Activated T-cell treated with anti-CD3 and anti-CD28 coated beads for 1 hour (primary cell): ENCODE measurements around the gene NCAM2.
"Not testable (repeated sequence)": the region's sequence is repeated elsewhere in the genome, so short reads cannot be mapped to it uniquely, and the experiment has no call there.

Source experiments
- DNase-seq: peaks from one replicate; pipeline ENCODE4 v3.0.0-alpha.2; 2020; ENCODE audit warnings: low read depth

Gene NCAM2

DNA sequence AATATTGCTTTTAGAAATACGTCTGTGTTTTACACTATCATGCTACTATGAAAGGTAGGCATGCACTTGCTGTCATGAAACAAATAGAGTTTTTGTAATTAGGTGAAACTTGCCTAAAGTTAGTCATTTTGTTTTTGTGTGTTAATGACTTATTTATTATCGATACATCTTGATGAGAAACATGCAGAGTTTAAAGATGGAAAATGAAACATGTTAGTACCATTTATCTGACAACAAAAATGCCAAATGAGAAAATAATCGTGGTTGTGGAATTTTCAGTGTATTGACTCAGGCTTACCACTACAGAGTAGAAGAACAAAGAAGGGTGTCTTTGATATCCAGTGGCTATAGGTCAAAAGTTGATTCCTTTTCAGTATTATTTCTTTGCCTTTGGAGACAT, 105.5 kb downstream of the NCAM2 start:
- no peak for DNase-seq

DNA sequence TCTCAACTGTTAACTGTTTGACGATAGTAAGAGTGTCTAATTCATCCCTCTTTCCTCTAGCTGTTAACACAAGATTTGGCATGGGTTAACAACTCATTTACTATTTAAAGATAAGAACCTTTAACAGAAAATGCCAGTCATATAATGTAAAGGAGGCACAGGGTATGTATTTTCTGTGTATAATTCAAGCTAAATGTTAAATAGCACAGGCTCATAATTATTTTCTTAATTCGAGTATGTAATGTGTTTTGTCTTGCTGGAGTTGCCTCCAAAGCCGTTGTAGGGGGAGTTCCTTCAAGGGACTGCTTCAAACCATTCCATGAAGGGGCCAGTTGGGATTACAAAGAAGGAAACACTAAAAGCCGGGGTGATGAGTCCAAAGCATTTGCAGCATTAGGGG, 111.5 kb downstream of the NCAM2 start:
- DNase-seq = no peak

DNA sequence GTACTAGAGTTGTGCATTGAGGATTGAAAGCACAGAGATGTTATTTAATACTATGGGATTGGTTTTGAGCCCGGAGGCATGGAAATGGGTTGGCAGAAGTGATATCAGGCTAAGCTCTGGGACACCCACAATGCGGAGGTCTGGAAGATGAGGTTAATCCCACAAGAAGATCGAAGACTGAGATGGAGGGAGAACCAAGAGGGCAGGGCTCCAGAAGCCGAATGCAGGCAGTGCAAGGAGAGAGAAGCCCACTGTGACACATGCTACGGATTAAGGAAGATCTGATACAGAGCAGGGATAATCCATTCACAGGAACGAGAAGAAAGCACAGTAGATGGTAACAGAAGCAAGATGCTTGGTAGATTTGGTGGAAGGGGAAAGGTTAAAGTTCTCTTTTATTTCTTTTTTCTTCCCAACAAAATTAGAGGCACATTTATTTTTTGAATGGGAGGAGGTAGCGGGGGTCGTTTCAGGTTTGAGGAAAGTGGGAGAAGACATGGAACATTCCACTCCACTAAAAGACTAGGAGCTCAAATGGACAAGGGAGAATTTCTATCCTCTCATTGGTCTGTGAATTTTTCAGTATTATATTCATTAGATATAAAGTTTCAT, 113.2 kb downstream of the NCAM2 start:
- DNase-seq = no peak

DNA sequence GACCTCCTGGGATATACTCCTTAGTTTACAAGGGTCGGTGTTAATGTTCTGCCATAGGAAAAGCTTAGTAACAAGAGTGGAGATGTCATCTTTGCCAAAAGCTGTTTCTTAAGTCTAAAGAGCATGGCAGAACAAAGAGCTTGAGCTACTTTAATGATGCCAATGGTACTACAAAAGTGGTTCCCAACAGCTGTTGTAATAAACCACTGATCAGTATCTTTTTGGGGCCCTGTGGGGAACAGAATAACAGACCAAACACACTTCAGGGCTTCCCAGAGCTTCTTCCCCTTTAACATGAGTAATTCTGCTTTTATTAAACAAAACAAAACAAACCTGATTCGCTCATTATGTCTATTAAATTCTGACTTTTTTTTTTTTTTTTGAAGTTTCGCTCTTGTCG, 116.3 kb downstream of the NCAM2 start:
- DNase-seq = no peak

DNA sequence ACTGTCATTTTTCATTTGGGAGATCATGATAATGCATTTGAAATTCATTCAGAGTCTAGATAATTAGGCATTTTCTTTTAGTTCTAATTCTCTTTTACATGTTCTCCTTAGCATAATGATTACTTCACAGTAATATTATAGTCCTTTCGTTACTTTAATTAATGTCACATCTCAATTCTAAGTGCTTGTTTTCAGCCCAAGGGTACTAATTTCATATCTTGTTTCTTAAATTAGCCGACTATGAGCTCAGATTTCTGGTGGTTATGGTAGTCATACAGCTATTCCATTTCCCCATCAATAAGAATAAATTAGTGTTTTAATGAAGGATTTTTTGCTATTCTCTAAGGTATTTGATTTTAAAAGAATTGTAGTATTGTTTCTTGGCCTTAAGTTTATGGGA, 120.9 kb downstream of the NCAM2 start:
- DNase-seq = no peak

DNA sequence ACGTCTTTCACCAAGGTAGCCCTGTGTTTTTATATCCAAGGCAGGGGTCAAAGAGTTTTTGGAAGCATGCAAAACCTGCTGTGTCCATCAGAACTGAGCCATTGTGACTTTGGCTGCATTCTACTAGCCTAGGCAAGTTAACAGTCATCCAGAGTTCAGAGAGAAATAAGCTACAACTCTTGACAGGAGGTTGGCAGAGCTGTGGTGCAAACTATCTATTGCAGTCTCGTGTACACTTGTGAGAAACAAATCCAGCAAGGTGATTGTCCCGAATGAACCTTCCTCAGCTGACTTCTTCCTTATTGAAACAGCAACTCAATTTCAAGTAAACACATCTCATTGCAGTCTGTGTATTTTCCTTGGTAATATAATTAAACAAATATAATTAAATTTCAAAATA, 124.5 kb downstream of the NCAM2 start:
- no peak for DNase-seq

DNA sequence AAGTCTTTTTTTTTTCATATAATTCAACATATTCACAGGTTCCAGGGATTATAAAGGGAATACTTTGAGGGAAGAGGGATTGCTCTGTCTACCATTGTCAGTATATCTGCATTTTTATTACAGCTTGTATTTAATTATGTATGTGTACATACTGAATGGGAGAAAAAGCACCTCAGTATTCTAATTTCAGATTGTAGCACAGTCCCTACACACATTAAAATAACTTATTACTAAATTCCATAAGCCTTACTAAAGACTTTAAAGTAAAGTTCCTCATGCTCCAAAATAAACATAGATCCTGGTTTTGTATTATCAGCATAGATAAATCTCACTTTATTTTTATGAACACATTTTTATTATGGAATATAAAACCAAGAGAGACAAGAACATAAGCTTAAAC, 134.2 kb downstream of the NCAM2 start:
- no peak for DNase-seq

DNA sequence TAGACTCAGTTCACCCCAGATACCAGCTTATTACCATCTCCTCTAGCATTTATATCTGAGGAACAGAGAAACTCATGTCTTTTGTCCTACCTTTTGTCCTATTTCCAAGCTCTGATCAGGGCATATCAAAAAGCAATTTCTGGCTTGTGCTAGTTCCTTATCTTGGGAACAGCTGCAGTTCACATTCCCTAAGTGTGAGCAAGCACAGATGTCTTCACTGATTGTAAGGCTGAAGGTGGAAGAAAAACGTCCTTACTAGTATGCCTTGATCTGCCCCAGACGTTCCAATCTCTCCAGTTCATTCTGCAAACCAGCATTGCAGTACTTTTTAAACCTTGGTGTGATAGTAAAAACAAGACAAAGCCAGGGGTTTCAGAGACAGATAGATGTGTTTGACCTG, 139.8 kb downstream of the NCAM2 start:
- no peak for DNase-seq

DNA sequence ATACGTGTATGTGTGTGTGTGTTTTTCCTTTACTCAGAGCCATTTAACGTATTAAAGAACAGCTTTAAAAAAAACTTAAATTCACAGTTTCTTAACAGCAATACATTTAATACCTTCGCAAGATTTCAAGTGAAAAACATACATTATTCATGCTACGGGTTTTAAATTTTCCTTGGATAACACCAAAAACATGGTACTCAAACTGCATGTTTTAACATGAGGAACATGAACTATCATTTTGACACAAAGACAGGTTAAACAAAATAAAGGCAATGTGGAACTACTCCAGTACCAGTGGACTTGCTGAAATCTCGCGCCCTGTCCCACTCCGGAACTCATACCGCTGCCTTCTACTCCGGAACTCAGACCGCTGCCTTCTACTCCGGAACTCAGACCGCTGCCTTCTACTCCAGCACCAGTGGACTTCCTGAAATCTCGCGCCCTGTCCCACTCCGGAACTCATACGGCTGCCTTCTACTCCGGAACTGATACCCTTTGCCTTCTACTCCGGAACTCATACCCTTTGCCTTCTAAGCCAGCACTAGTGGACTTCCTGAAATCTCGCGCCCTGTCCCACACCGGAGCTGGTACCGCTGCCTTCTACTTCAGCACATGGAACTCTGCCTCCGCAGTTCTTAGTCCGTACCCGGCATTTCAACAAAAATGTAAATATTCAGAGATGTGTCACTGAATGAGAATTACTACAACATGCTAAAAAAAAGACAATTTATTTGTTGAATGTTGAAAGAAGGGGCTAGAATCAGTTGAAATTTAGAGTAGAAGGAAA, 148.6 kb downstream of the NCAM2 start:
- DNase-seq = no peak

DNA sequence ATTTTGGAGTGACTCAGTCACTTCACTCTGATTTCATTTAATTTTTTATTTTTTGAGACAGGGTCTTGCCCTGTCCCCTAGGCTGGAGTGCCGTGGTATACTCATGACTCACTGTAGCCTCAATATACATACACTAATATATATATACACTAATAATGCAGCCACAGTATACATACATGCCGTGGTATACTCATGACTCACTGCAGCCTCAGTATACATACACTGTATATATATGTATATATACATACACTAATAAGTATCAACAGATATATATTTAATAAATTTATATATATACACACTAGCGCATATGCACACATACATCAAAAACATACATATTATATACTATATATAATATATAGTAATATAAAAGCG, 149.2 kb downstream of the NCAM2 start:
- DNase-seq = no peak

DNA sequence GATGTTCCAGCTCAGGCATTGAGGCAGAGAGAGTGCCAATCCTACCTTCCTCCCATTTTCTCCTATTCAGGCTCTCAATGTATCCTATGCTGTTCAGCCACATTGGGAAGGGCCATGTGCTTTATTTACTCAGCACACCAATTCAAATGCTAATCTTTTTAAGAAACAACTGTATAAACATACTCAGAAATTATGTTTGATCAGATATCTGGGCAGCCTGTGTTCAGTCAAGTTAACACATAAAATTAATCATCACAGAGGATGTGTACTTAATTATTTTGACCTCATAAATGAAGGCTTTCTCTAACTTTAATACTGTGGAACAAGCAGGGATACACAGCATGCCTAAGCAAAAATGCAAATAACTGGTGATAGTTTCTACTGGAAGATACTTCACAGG, 149.8 kb downstream of the NCAM2 start:
- DNase-seq = no peak

DNA sequence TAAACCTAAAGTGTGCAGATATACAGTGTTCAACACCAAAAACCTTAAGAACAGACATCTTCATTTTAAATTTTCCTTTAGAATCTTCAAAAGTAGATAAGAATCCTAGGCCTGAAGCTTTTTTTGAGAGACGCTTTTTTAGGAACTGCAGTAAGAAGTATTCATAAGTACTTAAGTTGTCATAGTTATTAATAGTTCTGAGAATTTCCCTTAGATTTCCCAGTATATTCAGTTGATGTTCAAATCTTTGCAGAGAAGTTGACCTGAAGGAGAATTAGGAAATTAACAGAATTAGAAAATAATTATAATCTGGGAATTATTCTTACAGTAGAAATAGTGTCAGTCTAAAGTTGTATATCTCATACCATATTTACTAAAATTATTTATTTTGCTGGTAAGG, 150.3 kb downstream of the NCAM2 start:
- DNase-seq = no peak

DNA sequence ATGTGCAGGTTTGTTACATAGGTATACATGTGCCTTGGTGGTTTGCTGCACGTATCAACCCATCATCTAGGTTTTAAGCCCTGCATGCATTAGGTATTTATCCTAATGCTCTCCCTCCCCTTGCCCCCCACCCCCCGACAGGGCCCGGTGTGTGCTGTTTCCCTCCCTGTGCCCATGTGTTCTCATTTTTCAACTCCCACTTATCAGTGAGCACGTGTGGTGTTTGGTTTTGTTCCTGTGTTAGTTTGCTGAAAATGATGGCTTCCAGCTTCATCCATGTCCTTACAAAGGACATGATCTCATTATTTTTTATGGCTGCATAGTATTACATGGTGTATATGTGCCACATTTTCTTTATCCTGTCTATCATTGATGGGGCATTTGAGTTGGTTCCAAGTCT, 151.2 kb downstream of the NCAM2 start:
- not testable (repeated sequence) for DNase-seq

DNA sequence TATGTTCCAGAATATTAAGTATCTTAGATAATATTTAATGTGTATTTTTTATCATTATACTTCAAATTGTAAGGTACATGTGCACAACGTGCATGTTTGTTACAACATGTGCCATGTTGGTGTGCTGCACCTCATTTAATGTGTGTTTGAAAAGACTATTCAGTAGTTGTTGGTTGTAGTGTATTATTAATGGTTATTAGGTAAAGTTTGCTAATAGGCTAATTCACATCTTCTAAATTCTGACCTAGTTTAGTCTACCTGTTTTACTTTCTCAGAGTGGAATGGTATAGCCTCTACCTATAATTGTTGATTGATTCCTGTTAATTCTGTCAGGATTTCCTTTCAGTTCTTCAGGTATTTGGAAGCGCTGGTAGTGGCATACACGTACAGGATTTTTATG, 153.0 kb downstream of the NCAM2 start:
- DNase-seq = no peak

DNA sequence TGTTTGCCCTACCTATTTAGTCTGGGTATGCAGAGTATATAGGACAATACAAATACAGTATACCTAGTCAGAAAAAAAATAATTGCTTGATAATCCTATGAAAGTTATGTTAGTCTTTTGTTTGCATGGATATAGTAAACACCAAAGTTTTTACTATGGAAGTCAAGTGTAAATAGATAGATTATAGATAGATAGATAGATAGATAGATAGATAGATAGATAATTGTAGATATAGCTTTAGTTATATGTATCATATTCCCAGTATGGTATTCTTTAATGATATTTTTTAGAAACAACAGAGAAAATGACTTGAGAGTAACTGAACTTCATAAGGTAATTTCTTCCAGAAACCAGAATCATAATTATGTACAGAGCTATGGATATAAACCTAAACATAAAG, 158.2 kb downstream of the NCAM2 start:
- DNase-seq = no peak

DNA sequence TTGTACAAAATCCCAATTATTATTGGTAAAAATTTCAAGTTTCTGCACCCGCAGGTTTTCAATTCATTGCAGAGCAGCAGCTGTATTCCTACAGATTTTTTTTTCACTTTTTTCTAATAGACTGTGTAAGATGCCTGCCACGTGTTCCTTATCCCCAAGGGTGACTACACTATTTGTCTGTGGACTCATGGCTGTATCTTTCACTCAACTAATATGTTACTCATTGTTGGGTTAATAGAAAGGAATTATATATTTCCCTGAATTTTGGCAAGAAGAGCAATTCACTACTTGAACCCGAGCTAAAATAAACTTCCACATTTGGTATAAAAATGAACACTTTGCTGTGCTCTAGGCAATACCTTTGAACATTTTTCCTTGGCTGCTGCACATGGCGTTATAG, 158.7 kb downstream of the NCAM2 start:
- no peak for DNase-seq

DNA sequence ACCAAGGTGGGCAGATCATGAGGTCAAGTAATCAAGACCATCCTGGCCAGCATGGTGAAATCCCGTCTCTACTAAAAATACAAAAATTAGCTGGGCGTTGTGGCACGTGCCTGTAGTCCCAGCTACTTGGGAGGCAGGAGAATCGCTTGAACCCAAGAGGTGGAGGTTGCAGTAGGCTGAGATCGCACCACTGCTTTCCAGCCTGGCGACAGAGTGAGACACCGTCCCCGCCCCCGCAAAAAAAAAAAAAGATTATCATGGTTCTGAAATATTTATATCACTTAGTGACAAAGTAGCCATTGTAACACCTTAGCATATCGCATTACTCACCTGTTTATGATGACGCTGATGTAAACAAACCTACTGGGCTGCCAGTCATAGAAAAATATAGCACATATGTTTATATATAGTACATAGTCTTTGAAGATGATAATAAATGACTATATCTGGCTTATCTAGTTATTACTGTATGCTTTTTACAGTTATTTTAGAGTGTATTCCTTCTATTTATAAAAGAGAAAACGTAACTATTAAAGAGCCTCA, 160.2 kb downstream of the NCAM2 start:
- DNase-seq = no peak

DNA sequence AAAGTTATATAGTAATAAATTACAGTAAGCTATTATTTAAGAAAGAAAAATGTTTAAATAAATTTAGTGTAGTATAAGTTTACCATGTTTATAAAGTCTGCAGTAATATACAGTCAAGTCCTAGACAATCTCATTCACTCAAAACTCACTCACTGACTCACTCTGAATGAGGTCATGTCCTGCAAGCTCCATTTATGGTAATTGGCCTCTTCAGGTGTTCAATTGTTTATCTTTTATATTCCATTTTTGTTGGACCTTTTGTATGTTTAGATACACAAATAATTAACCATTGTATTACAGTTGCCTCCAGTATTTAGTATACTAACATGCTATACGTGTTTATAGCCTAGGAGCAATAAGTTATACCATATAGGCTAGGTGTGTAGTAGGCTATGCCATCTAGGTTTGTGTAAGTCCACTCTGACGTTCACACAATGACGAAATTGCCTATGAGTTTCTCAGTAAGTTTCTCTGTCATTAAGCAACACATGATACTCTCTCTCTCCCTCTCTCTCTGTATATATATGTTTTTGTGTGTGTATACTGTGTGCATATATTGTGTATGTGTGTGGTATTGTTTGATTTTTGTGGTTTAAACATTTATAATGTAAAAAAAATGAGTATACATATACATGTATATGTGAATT, 161.2 kb downstream of the NCAM2 start:
- no peak for DNase-seq

DNA sequence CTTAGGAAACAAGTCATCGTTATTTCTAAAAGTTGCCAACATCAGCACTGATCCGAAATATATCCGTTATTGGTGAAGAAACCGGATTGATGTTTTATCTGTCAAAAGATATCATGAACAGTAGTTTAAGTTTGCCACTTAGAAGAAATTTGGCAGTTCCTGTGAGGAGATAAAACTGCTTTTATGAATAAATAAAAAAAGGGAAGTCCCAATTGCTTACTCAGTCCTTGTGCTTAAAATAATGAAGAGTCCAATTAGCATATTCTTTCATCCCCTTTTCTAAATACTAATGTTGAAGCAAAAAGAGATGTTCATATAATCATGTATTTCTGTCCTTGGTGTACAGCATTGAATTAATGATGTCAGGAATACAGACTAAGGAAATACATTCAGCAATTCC, 164.6 kb downstream of the NCAM2 start:
- DNase-seq = no peak

DNA sequence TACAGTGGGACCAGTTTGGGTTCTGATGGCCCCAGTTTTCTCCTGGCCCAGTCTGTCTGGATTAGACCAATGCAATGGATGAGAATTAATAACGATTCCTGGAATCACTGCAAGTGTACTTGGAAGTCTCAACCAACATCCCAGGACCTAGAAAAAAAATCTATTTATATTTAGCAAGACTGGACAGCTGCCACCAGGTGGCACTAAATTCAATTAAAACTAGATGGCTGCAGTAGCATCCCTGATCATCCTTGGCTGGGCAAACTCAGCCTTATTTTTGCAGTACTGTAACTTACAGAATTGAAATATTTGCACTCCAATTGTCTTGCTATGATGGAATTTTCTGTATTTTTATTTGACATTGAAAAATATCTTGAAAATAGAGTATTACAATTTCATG, 165.7 kb downstream of the NCAM2 start:
- DNase-seq = no peak

DNA sequence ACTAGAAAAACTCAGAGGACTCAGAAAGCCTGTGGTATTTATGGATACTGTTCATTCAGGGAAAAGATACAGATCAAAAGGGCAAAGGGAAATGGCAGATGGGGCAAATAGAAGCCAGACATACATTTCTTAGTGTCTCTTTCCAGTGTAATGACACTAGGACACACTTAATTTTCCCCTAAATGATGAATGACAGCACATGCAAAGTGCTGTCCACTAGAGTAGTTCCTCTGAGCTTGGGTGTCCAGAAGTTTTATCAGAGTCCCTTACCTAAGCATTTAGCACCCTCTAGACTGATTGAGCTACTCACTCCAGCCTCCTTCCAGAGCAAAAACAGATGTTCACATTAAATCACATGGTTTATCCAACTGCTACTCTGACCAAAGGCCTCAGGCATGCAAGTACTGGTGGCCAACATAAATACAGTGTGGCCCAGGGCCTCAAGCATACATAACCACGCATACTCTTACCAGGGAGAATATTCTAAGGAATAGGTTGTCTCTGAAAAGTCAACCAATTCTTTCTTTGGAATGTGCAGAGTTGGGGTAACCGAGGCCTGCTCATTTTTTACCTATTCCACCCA, 166.9 kb downstream of the NCAM2 start:
- DNase-seq = no peak

DNA sequence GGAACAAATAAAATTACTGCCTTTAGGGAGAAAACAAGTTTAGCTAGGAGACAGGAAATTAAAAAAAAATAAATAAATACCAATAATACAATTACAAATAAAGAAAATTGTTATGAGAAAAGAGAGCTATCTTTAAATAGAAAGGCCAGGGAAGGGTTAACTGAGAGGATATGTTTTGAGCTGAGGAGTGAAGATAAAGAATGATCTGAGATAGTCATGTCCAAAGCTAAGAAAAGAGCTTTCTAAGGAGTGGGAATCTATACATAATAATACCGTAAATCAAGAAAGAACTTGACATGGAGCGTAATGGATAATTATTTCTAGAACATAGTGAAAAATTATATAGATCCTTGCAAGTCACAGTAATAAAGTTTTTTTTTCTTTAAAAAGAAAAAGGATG, 176.5 kb downstream of the NCAM2 start:
- DNase-seq = no peak

DNA sequence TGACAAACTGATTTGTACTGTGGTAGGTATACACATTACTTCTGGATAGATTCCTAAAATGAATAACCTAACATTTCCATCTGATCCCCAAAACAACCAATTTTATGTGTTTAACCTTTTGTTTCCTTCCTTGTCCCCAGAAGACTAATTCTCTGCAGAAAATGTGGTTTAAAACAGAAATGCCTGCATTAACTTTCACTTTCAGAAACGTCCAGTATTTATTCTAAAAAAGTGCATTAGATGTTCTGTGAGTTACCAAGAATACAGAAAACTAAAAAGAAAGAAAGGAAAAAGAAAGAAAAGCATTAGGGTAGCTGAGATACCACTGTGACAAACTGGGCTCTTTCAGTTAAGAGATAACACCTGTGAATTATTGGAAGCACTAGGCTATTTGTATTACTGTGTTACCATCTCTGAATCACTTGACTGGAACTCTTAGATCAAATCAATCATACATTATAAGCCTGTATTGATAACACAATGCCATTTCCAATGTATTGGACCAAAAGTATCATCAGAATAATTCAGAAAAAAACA, 177.7 kb downstream of the NCAM2 start:
- DNase-seq = no peak
